ENCODE data around the gene CHN2. TPM values are rescaled to one million over a fixed set of nuclear protein-coding genes. Genes with fewer than 3 reads are reported as not detected.

The CHN2 gene
- total RNA-seq, 4 donors from 2014 or later: 7.6 to 15.3 (median 10.0) TPM

DNA sequence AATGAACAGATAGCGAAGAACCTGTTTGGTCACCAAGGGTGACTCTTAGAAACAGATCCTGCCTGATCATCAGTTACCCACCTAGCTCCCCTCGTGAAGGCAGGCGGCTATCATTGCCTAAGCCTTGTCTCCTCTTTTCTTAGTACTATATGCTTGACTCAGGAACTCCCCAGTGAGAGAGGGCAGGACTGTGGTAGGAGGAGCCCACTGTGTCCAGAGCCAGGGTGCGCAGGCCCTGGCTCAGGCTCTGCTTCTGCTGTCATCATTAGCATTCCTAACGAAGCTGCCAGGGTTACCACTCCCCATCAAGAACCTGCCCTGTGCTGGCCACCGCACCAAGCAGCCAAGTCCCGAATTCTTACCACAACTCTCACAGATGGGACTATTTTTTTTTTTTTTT, 160.8 kb downstream of the CHN2 start:
- ATAC-seq: no peak
- 97 to 100% methylated on average over 3 to 4 of the region's 7 CpGs for WGBS, 2 donors (ENCODE audit: low coverage in 1 of 2)
- H3K4me1 ChIP-seq: no peaks in the 10 kb centered on the region
- H3K9me3 ChIP-seq: no peaks in the 10 kb centered on the region
- no peaks in the 10 kb centered on the region for H3K36me3 ChIP-seq
- no peak for TF ChIP-seq POLR2AphosphoS5 (IDR thresholded peaks at IDR 0.05)
- no peak for TF ChIP-seq EP300 (IDR thresholded peaks at IDR 0.05)
- TF ChIP-seq CTCF (IDR thresholded peaks at IDR 0.05): no peak
- TF ChIP-seq POLR2A (IDR thresholded peaks at IDR 0.05): no peak
- no peak overlapping the region for H3K4me3 ChIP-seq
- no peaks in the 10 kb centered on the region for H3K27me3 ChIP-seq
- H3K27ac ChIP-seq: no peak overlapping the region

DNA sequence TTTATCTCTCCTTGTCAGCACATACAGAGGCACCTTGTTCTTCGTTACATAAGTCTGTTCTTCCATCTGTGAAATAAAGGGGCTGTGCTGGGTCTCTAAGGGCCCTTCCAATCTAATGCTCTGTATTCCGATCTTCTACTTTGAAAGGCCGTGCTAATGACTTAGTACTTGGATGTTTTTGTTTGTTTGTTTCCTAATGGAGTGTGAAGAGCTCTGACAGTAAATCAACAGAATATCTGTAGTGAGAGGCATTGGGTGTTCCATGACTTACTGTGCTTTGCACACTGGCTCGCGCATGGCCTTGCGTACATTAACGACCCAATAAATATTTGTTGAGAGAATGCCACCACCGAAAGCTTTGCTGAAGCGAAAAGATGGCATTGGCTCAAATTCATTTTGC, 162.1 kb downstream of the CHN2 start:
- WGBS, 2 donors (ENCODE audit: low coverage in 1 of 2): 98 to 99% methylated on average over 7 to 9 of the region's 9 CpGs
- H3K9me3 ChIP-seq: no peaks in the 10 kb centered on the region
- H3K4me3 ChIP-seq: no peak overlapping the region
- H3K36me3 ChIP-seq: no peaks in the 10 kb centered on the region
- no peak overlapping the region for H3K27ac ChIP-seq
- ATAC-seq: no peak
- no peaks in the 10 kb centered on the region for H3K4me1 ChIP-seq
- TF ChIP-seq CTCF (IDR thresholded peaks at IDR 0.05) (no peak), POLR2AphosphoS5 (IDR thresholded peaks at IDR 0.05) (no peak), EP300 (IDR thresholded peaks at IDR 0.05) (no peak), POLR2A (IDR thresholded peaks at IDR 0.05) (no peak)
- H3K27me3 ChIP-seq: no peaks in the 10 kb centered on the region

DNA sequence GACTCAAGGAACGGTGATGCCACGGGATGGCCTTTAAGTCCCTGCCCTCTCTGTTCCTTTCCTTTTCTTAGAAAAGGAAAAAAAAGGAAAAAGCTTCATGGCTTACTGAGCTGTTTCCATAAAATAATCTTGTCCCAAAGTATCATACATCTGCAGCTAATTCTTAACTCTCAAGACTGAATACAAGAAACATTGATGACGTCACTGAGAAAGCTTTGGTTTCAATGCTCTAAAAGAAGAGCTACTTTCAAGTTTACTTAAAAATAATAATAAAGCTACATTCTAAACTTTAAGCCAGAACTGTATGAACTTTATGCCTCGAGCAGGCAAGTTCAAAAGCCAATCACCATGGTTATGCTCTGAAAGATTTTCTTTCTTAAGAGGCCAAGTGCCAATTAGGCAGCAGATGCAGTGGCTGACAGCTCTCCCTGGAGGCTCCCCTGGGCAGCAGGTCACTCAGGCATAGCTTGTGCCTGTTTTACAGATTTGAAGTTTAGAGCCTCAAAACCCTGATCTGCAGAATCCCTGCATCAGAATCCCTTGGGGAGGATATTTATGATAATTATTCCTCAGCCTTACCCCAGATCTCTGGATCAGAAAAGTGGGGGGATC, 165.0 kb downstream of the CHN2 start:
- H3K9me3 ChIP-seq: no peaks in the 10 kb centered on the region
- no peaks in the 10 kb centered on the region for H3K27me3 ChIP-seq
- H3K36me3 ChIP-seq: no peaks in the 10 kb centered on the region
- WGBS, 2 donors (ENCODE audit: low coverage in 1 of 2): 68 to 93% methylated on average over 4 of the region's 4 CpGs
- TF ChIP-seq CTCF (IDR thresholded peaks at IDR 0.05) (no peak), POLR2AphosphoS5 (IDR thresholded peaks at IDR 0.05) (no peak), POLR2A (IDR thresholded peaks at IDR 0.05) (no peak), EP300 (IDR thresholded peaks at IDR 0.05) (no peak)
- H3K4me1 ChIP-seq: no peaks in the 10 kb centered on the region
- no peak for ATAC-seq
- H3K27ac ChIP-seq: no peak overlapping the region
- H3K4me3 ChIP-seq: no peak overlapping the region

GRCh38 chr7:29360633-29361625, 166.4 kb downstream of the CHN2 start:
- Histone ChIP-seq H3K36me3 (no peaks in the 10 kb centered on the region), H3K4me3 (no peak overlapping the region), H3K4me1 (no peaks in the 10 kb centered on the region), H3K27me3 (no peaks in the 10 kb centered on the region), H3K27ac (no peak overlapping the region), H3K9me3 (no peaks in the 10 kb centered on the region)
- TF ChIP-seq POLR2A (IDR thresholded peaks at IDR 0.05) (no peak), EP300 (IDR thresholded peaks at IDR 0.05) (no peak), CTCF (IDR thresholded peaks at IDR 0.05) (no peak), POLR2AphosphoS5 (IDR thresholded peaks at IDR 0.05) (no peak)
- ATAC-seq: no peak
- WGBS, 2 donors (ENCODE audit: low coverage in 1 of 2): 64 to 69% methylated on average over 7 to 9 of the region's 13 CpGs
